Keratinocyte (primary cell): ENCODE data around the gene TMEM131. TPM values are rescaled to one million over a fixed set of nuclear protein-coding genes. Genes with fewer than 3 reads are reported as not detected.

Experiments
- DNase-seq: peaks from one replicate; pipeline ENCODE4 v3.0.0-alpha.2; 2011; ENCODE audit warnings: low read depth, missing footprints, low spot score
- FAIRE-seq: peaks from 2 replicates; lab custom pipeline; 2011; peaks lifted over from hg19 to GRCh38; lab: Jason Lieb, UNC
- H2AFZ ChIP-seq: 2 replicates; pipeline ENCODE4 v1.6.0; 2012; ENCODE audit warnings: low read length, control low read depth, inconsistent platforms; ENCODE audit not compliant: control insufficient read depth
- H3K27ac ChIP-seq: 2 replicates; pipeline ENCODE4 v1.5.1; 2011; ENCODE audit warnings: low read length; ENCODE audit not compliant: control insufficient read depth, insufficient read depth
- H3K27me3 ChIP-seq: 3 replicates; pipeline ENCODE4 v1.6.0; 2011; ENCODE audit warnings: low read length; ENCODE audit not compliant: control insufficient read depth, insufficient read depth; ENCODE audit errors: extremely low read depth
- H3K36me3 ChIP-seq, 2 experiments: 2 replicates in 1 of 2; 3 replicates in 1 of 2; pipeline ENCODE4 v1.5.1; 2011; ENCODE audit warnings: low read length in 2 of 2, mild to moderate bottlenecking in 1 of 2; ENCODE audit not compliant: control insufficient read depth in 2 of 2, insufficient read depth in 2 of 2; ENCODE audit errors: extremely low read depth in 1 of 2
- H3K4me1 ChIP-seq: 3 replicates; pipeline ENCODE4 v1.5.1; 2011; ENCODE audit warnings: low read length; ENCODE audit not compliant: control insufficient read depth, insufficient read depth; ENCODE audit errors: extremely low read depth
- H3K4me2 ChIP-seq: 3 replicates; pipeline ENCODE4 v1.6.0; 2011; ENCODE audit warnings: low read depth, low read length; ENCODE audit not compliant: control insufficient read depth, insufficient read depth; ENCODE audit errors: extremely low read depth
- H3K4me3 ChIP-seq, 3 experiments: fragments of 200-600 bp in 1 of 3; sonication (generic) in 1 of 3; 2 replicates in 2 of 3; 3 replicates in 1 of 3; pipeline ENCODE4 v1.5.1; 2011 to 2016; ENCODE audit warnings: low read length in 3 of 3, mild to moderate bottlenecking in 3 of 3, control low read depth in 2 of 3, inconsistent platforms in 1 of 3, low read depth in 1 of 3, mixed read lengths in 1 of 3, mixed run types in 1 of 3, moderate library complexity in 1 of 3; ENCODE audit not compliant: control insufficient read depth in 2 of 3, insufficient read depth in 2 of 3; ENCODE audit errors: extremely low read depth in 1 of 3
- H3K79me2 ChIP-seq: 2 replicates; pipeline ENCODE4 v1.6.0; 2012; ENCODE audit warnings: low read length; ENCODE audit not compliant: control insufficient read depth, insufficient read depth
- H3K9ac ChIP-seq: 3 replicates; pipeline ENCODE4 v1.6.0; 2011; ENCODE audit warnings: low read length; ENCODE audit not compliant: control insufficient read depth, insufficient read depth; ENCODE audit errors: extremely low read depth
- H3K9me1 ChIP-seq: 3 replicates; pipeline ENCODE4 v1.6.0; 2011; ENCODE audit warnings: low read length; ENCODE audit not compliant: control insufficient read depth, insufficient read depth; ENCODE audit errors: extremely low read depth
- H3K9me3 ChIP-seq: 2 replicates; pipeline ENCODE4 v1.5.1; 2012; ENCODE audit warnings: low read depth, low read length; ENCODE audit not compliant: control insufficient read depth
- H4K20me1 ChIP-seq: 3 replicates; pipeline ENCODE4 v1.6.0; 2011; ENCODE audit warnings: low read length; ENCODE audit not compliant: control insufficient read depth, insufficient read depth; ENCODE audit errors: extremely low read depth
- CTCF ChIP-seq, 3 experiments: IDR thresholded peaks in 1 of 3; conservative IDR thresholded peaks in 1 of 3; optimal IDR thresholded peaks in 1 of 3; 2 replicates in 2 of 3; 3 replicates in 1 of 3; pipeline versions ENCODE3 to v1.5.1; 2011; ENCODE audit warnings: low read length in 3 of 3, mild to moderate bottlenecking in 3 of 3, moderate library complexity in 2 of 3, control low read depth in 1 of 3, inconsistent platforms in 1 of 3; ENCODE audit not compliant: insufficient read depth in 2 of 3; ENCODE audit errors: extremely low read depth in 1 of 3
- EZH2 ChIP-seq: IDR thresholded peaks from one replicate; pipeline ENCODE4 v1.6.1; 2012; ENCODE audit warnings: inconsistent platforms, mild to moderate bottlenecking, low read length, moderate library complexity
- dilution Hi-C: fragments of 300-500 bp; cut with MboI; formaldehyde crosslinking; loops from one replicate; pipeline ENCODE4 v1.7.0; 2020; ENCODE audit warnings: low sequenced_read_pairs; ENCODE audit not compliant: extremely low pct_ligation_motif_present
- polyA plus RNA-seq, 5 experiments: library from polyadenylated mRNA; depleted of rRNA in 3 of 5; stranded (reverse) in 3 of 5; stranded (forward) in 1 of 5; unstranded in 1 of 5; fragments of >200 nt; gene quantifications; 1 replicate in 1 of 5; 2 replicates in 3 of 5; 3 replicates in 1 of 5; pipeline versions ENCODE4 v1.2.1 to v1.2.3, GENCODE V29; 2011 to 2012; ENCODE audit warnings: missing spikeins in 2 of 5, low read depth in 1 of 5, low replicate concordance in 1 of 5

TMEM131 gene
- polyA plus RNA-seq, 1 donor (not counting 4 experiments of a cell fraction or from before 2014, with no cell fraction given) = 25.5 TPM

- H3K9me1 ChIP-seq = no peaks in the 10 kb centered on the region
- peaks cover 0 to 12% of the 10 kb centered on the region in 2 experiments for H3K36me3 ChIP-seq
- no peak overlapping the region for H3K9ac ChIP-seq
- no peaks in the 10 kb centered on the region for H3K4me1 ChIP-seq
- H3K9me3 ChIP-seq = no peaks in the 10 kb centered on the region
- no peaks in the 10 kb centered on the region for H4K20me1 ChIP-seq
- no peak overlapping the region for H2AFZ ChIP-seq
- dilution Hi-C loops = no loop called here
- H3K4me3 ChIP-seq = no peak overlapping the region
- H3K27ac ChIP-seq = no peak overlapping the region
- TF ChIP-seq EZH2 (no peak), CTCF (optimal IDR thresholded peaks at IDR 0.05 in 1 of 3, IDR thresholded peaks at IDR 0.05 in 1 of 3, conservative IDR thresholded peaks at IDR 0.05 in 1 of 3; ENCODE audit: extremely low read depth in 1 of 3, insufficient read depth in 2 of 3, low read length in 3 of 3) (no peak)
- FAIRE-seq = no peak
- peaks cover 58% of the 10 kb centered on the region for H3K79me2 ChIP-seq
- no peak for DNase-seq
- no peak overlapping the region for H3K4me2 ChIP-seq
- no peaks in the 10 kb centered on the region for H3K27me3 ChIP-seq
Observed at GRCh38 chr2:97924194-97924593, 71.6 kb downstream of the TMEM131 start.

- Histone ChIP-seq H3K9ac (no peak overlapping the region), H3K36me3 (peaks cover 0 to 8% of the 10 kb centered on the region in 2 experiments), H4K20me1 (no peaks in the 10 kb centered on the region), H3K27me3 (no peaks in the 10 kb centered on the region), H3K4me1 (peaks cover 8% of the 10 kb centered on the region), H3K79me2 (peaks cover 60% of the 10 kb centered on the region), H3K4me2 (no peak overlapping the region), H3K27ac (no peak overlapping the region), H3K9me1 (no peaks in the 10 kb centered on the region), H2AFZ (no peak overlapping the region), H3K4me3 (no peak overlapping the region), H3K9me3 (no peaks in the 10 kb centered on the region)
- FAIRE-seq (no peak), DNase-seq (no peak)
- no peak for TF ChIP-seq CTCF (optimal IDR thresholded peaks at IDR 0.05 in 1 of 3, IDR thresholded peaks at IDR 0.05 in 1 of 3, conservative IDR thresholded peaks at IDR 0.05 in 1 of 3; ENCODE audit: extremely low read depth in 1 of 3, insufficient read depth in 2 of 3, low read length in 3 of 3)
- TF ChIP-seq EZH2 = no peak
- dilution Hi-C loops = no loop called here
Observed at GRCh38 chr2:97919858-97920257, 75.9 kb downstream of the TMEM131 start.
